HG02588 (cell line): ENCODE data around the gene KCNAB2.

Experiments
- ATAC-seq: cut with Tn5 transposase; IDR thresholded peaks from one replicate; pipeline ENCODE4 v1.9.1; 2021; ENCODE audit warnings: mild to moderate bottlenecking, moderate library complexity; ENCODE audit not compliant: unreplicated experiment

The KCNAB2 gene

GRCh38 chr1:6143395-6143794, 97.7 kb downstream of the KCNAB2 start:
- no peak for ATAC-seq

- ATAC-seq, result no peak
These were observed 98.5 kb downstream of the KCNAB2 start for GRCh38 chr1:6144175-6144574.

- ATAC-seq, result no peak
These were observed 99.1 kb downstream of the KCNAB2 start for GRCh38 chr1:6144647-6145395.

GRCh38 chr1:6145396-6145750, 99.7 kb downstream of the KCNAB2 start:
- ATAC-seq, result no peak

- ATAC-seq, result no peak
These were observed 100.2 kb downstream of the KCNAB2 start for GRCh38 chr1:6145864-6146410.

GRCh38 chr1:6148497-6149241, 103.0 kb downstream of the KCNAB2 start:
- no peak for ATAC-seq

- ATAC-seq, result no peak
These were observed 103.9 kb downstream of the KCNAB2 start for GRCh38 chr1:6149597-6149996.

GRCh38 chr1:6150006-6150938, 104.6 kb downstream of the KCNAB2 start:
- ATAC-seq, result no peak
